ENCODE measurements around the gene ACTR6. TPM values are rescaled to one million over a fixed set of nuclear protein-coding genes. Genes with fewer than 3 reads are reported as not detected.
"Not testable (repeated sequence)": the region's sequence is repeated elsewhere in the genome, so short reads cannot be mapped to it uniquely, and the experiment has no call there.

ACTR6 gene
- total RNA-seq, 1 experiment from 2014 or later = 15.6 TPM

GRCh38 chr12:100219328-100220109, 18.9 kb downstream of the ACTR6 start:
- DNase-seq (ENCODE audit: low read depth) = no peak

GRCh38 chr12:100221523-100221922, 20.9 kb downstream of the ACTR6 start:
- DNase-seq (ENCODE audit: low read depth) = no peak

- not testable (repeated sequence) for DNase-seq (ENCODE audit: low read depth)
Observed at GRCh38 chr12:100222173-100222572, 21.6 kb downstream of the ACTR6 start.

- no peak for DNase-seq (ENCODE audit: low read depth)
Observed at GRCh38 chr12:100225491-100225890, 24.9 kb downstream of the ACTR6 start.

- peak; percentile 15 for DNase-seq (ENCODE audit: low read depth)
Observed at GRCh38 chr12:100229036-100229635, 28.5 kb downstream of the ACTR6 start.

- no peak for DNase-seq (ENCODE audit: low read depth)
Observed at GRCh38 chr12:100229876-100230275, 29.3 kb downstream of the ACTR6 start.

GRCh38 chr12:100231873-100232272, 31.3 kb downstream of the ACTR6 start:
- DNase-seq (ENCODE audit: low read depth) = not testable (repeated sequence)

GRCh38 chr12:100234166-100234565, 33.6 kb downstream of the ACTR6 start:
- peak; percentile 56 for DNase-seq (ENCODE audit: low read depth)

GRCh38 chr12:100234591-100235304, 34.1 kb downstream of the ACTR6 start:
- DNase-seq (ENCODE audit: low read depth) = peak; percentile 34

- DNase-seq (ENCODE audit: low read depth) = no peak
Observed at GRCh38 chr12:100238801-100239200, 38.2 kb downstream of the ACTR6 start.

GRCh38 chr12:100239589-100239988, 39.0 kb downstream of the ACTR6 start:
- no peak for DNase-seq (ENCODE audit: low read depth)

GRCh38 chr12:100243137-100243536, 42.5 kb downstream of the ACTR6 start:
- DNase-seq (ENCODE audit: low read depth) = no peak

GRCh38 chr12:100247765-100248164, 47.1 kb downstream of the ACTR6 start:
- no peak for DNase-seq (ENCODE audit: low read depth)

- no peak for DNase-seq (ENCODE audit: low read depth)
Observed at GRCh38 chr12:100248886-100249285, 48.3 kb downstream of the ACTR6 start.

GRCh38 chr12:100249941-100250340, 49.3 kb downstream of the ACTR6 start:
- no peak for DNase-seq (ENCODE audit: low read depth)

- no peak for DNase-seq (ENCODE audit: low read depth)
Observed at GRCh38 chr12:100251917-100252316, 51.3 kb downstream of the ACTR6 start.

GRCh38 chr12:100253437-100253836, 52.8 kb downstream of the ACTR6 start:
- no peak for DNase-seq (ENCODE audit: low read depth)

GRCh38 chr12:100254876-100255275, 54.3 kb downstream of the ACTR6 start:
- DNase-seq (ENCODE audit: low read depth) = no peak

- no peak for DNase-seq (ENCODE audit: low read depth)
Observed at GRCh38 chr12:100258127-100258526, 57.5 kb downstream of the ACTR6 start.

GRCh38 chr12:100263131-100263530, 62.5 kb downstream of the ACTR6 start:
- no peak for DNase-seq (ENCODE audit: low read depth)

GRCh38 chr12:100265107-100265506, 64.5 kb downstream of the ACTR6 start:
- DNase-seq (ENCODE audit: low read depth) = not testable (repeated sequence)

Data from HT1080 (cell line).